Neural cell (in vitro differentiated cells): ENCODE results near the gene HYAL1. TPM values are rescaled to one million over a fixed set of nuclear protein-coding genes. Genes with fewer than 3 reads are reported as not detected.

ENCODE experiments used
- H2AFZ ChIP-seq: fragments of 200-600, 300-800 bp; sonication (generic), shearing (Covaris generic); 2 replicates; pipeline ENCODE4 v1.6.0; 2014; ENCODE audit warnings: low read depth, mild to moderate bottlenecking, antibody characterized with exemption, low read length, moderate library complexity
- H3F3A ChIP-seq: fragments of 200-600 bp; shearing (Covaris generic); 2 replicates; pipeline ENCODE4 v1.6.1; 2016; ENCODE audit warnings: mild to moderate bottlenecking, moderate library complexity, mixed read lengths, antibody characterized with exemption, low read length; ENCODE audit not compliant: insufficient read depth, poor library complexity, severe bottlenecking
- H3K27ac ChIP-seq: fragments of 200-600, 300-800 bp; sonication (generic), shearing (Covaris generic); 2 replicates; pipeline ENCODE4 v1.5.1; 2014; ENCODE audit warnings: mild to moderate bottlenecking, low read length, moderate library complexity
- H3K27me3 ChIP-seq: fragments of 300-800, 200-600 bp; sonication (generic), shearing (Covaris generic); 2 replicates; pipeline ENCODE4 v1.6.0; 2014; ENCODE audit warnings: mild to moderate bottlenecking, low read depth, low read length, moderate library complexity; ENCODE audit not compliant: insufficient read depth
- H3K36me3 ChIP-seq: fragments of 300-800, 200-600 bp; sonication (generic), shearing (Covaris generic); 2 replicates; pipeline ENCODE4 v1.5.1; 2014; ENCODE audit warnings: mild to moderate bottlenecking, antibody characterized with exemption, low read length, moderate library complexity; ENCODE audit not compliant: insufficient read depth
- H3K4me2 ChIP-seq: fragments of 300-800, 200-600 bp; sonication (generic), shearing (Covaris generic); 2 replicates; pipeline ENCODE4 v1.6.0; 2014; ENCODE audit warnings: mild to moderate bottlenecking, low read length
- H3K4me3 ChIP-seq: fragments of 300-800, 200-600 bp; sonication (generic), shearing (Covaris generic); 2 replicates; pipeline ENCODE4 v1.5.1; 2014; ENCODE audit warnings: mild to moderate bottlenecking, low read length, moderate library complexity
- H3K79me2 ChIP-seq: fragments of 200-600 bp; shearing (Covaris generic); replicated peaks from 2 replicates; pipeline ENCODE4 v1.6.0; 2014; ENCODE audit warnings: mild to moderate bottlenecking, low read length, moderate library complexity; ENCODE audit not compliant: insufficient read depth
- H3K9ac ChIP-seq: fragments of 300-800, 200-600 bp; sonication (generic), shearing (Covaris generic); 2 replicates; pipeline ENCODE4 v1.6.1; 2016; ENCODE audit warnings: mild to moderate bottlenecking, low read length, mixed read lengths
- H3K9me2 ChIP-seq: fragments of 200-600 bp; shearing (Covaris generic); 2 replicates; pipeline ENCODE4 v1.6.1; 2016; ENCODE audit warnings: mild to moderate bottlenecking, low read length, mixed read lengths; ENCODE audit not compliant: insufficient read depth
- H3K9me3 ChIP-seq: fragments of 200-600, 300-800 bp; sonication (generic), shearing (Covaris generic); 2 replicates; pipeline ENCODE4 v1.6.1; 2016; ENCODE audit warnings: mild to moderate bottlenecking, mixed run types, low read length, moderate library complexity, mixed read lengths
- H4K20me1 ChIP-seq: fragments of 200-600 bp; shearing (Covaris generic); 2 replicates; pipeline ENCODE4 v1.6.1; 2016; ENCODE audit warnings: mild to moderate bottlenecking, mixed run types; ENCODE audit not compliant: insufficient read depth
- EP300 ChIP-seq: fragments of 450-650 bp; conservative IDR thresholded peaks from 2 replicates; pipeline ENCODE4 v1.6.1; 2014; ENCODE audit warnings: antibody characterized with exemption, mild to moderate bottlenecking, moderate library complexity; ENCODE audit not compliant: poor library complexity, severe bottlenecking
- EZH2 ChIP-seq: fragments of 200-600, 300-800 bp; shearing (Covaris generic), sonication (generic); IDR thresholded peaks from 2 replicates; pipeline ENCODE4 v1.6.1; 2014; ENCODE audit warnings: antibody characterized with exemption, low read length, borderline replicate concordance, mild to moderate bottlenecking; ENCODE audit not compliant: insufficient read depth, poor library complexity, severe bottlenecking
- MXI1 ChIP-seq: fragments of 450-650 bp; conservative IDR thresholded peaks from 2 replicates; pipeline ENCODE4 v1.6.1; 2014; ENCODE audit warnings: antibody characterized with exemption, mild to moderate bottlenecking; ENCODE audit not compliant: poor library complexity, severe bottlenecking
- POLR2AphosphoS5 ChIP-seq: IDR thresholded peaks from 2 replicates; pipeline ENCODE4 v1.6.1; 2012
- RAD21 ChIP-seq: fragments of 450-650 bp; conservative IDR thresholded peaks from 2 replicates; pipeline ENCODE4 v1.6.1; 2014; ENCODE audit warnings: antibody characterized with exemption, mild to moderate bottlenecking, moderate library complexity
- SMC3 ChIP-seq: fragments of 450-650 bp; conservative IDR thresholded peaks from 2 replicates; pipeline ENCODE4 v1.6.1; 2014; ENCODE audit warnings: antibody characterized with exemption, mild to moderate bottlenecking, moderate library complexity; ENCODE audit not compliant: poor library complexity
- TAF1 ChIP-seq: IDR thresholded peaks from 2 replicates; pipeline ENCODE4 v1.6.1; 2012; ENCODE audit warnings: low read depth
- polyA plus RNA-seq: library from polyadenylated mRNA; depleted of rRNA; stranded (reverse); fragments of >200 nt; gene quantifications from 2 replicates; pipeline ENCODE4 v1.2.3, GENCODE V29; 2014
- TF ChIP-seq, protein P1 (sequence below): fragments of 450-650 bp; IDR thresholded peaks from 2 replicates; pipeline ENCODE4 v1.5.1; 2014; ENCODE audit warnings: antibody characterized with exemption, mild to moderate bottlenecking, moderate library complexity; ENCODE audit not compliant: poor library complexity, severe bottlenecking
- TF ChIP-seq, protein P2 (sequence below): IDR thresholded peaks from 2 replicates; pipeline ENCODE4 v1.6.1; 2012; ENCODE audit warnings: borderline replicate concordance

Gene HYAL1
- polyA plus RNA-seq, 1 donor from 2014 or later: 2.2 TPM

GRCh38 chr3:50330330-50330729, 27.0 kb upstream of the HYAL1 start:
- H3K9me2 ChIP-seq: no peaks in the 10 kb centered on the region
- H3F3A ChIP-seq: no peaks in the 10 kb centered on the region
- peaks cover 21% of the 10 kb centered on the region for H3K79me2 ChIP-seq
- H3K9ac ChIP-seq: no peak overlapping the region
- no peaks in the 10 kb centered on the region for H3K27me3 ChIP-seq
- H3K4me2 ChIP-seq: no peak overlapping the region
- no peak overlapping the region for H3K4me3 ChIP-seq
- TF ChIP-seq EP300 (no peak), MXI1 (no peak), RAD21 (no peak), SMC3 (no peak), EZH2 (no peak), POLR2AphosphoS5 (no peak), TAF1 (no peak)
- TF ChIP-seq, protein P1, sequence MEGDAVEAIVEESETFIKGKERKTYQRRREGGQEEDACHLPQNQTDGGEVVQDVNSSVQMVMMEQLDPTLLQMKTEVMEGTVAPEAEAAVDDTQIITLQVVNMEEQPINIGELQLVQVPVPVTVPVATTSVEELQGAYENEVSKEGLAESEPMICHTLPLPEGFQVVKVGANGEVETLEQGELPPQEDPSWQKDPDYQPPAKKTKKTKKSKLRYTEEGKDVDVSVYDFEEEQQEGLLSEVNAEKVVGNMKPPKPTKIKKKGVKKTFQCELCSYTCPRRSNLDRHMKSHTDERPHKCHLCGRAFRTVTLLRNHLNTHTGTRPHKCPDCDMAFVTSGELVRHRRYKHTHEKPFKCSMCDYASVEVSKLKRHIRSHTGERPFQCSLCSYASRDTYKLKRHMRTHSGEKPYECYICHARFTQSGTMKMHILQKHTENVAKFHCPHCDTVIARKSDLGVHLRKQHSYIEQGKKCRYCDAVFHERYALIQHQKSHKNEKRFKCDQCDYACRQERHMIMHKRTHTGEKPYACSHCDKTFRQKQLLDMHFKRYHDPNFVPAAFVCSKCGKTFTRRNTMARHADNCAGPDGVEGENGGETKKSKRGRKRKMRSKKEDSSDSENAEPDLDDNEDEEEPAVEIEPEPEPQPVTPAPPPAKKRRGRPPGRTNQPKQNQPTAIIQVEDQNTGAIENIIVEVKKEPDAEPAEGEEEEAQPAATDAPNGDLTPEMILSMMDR: no peak
- TF ChIP-seq, protein P2, sequence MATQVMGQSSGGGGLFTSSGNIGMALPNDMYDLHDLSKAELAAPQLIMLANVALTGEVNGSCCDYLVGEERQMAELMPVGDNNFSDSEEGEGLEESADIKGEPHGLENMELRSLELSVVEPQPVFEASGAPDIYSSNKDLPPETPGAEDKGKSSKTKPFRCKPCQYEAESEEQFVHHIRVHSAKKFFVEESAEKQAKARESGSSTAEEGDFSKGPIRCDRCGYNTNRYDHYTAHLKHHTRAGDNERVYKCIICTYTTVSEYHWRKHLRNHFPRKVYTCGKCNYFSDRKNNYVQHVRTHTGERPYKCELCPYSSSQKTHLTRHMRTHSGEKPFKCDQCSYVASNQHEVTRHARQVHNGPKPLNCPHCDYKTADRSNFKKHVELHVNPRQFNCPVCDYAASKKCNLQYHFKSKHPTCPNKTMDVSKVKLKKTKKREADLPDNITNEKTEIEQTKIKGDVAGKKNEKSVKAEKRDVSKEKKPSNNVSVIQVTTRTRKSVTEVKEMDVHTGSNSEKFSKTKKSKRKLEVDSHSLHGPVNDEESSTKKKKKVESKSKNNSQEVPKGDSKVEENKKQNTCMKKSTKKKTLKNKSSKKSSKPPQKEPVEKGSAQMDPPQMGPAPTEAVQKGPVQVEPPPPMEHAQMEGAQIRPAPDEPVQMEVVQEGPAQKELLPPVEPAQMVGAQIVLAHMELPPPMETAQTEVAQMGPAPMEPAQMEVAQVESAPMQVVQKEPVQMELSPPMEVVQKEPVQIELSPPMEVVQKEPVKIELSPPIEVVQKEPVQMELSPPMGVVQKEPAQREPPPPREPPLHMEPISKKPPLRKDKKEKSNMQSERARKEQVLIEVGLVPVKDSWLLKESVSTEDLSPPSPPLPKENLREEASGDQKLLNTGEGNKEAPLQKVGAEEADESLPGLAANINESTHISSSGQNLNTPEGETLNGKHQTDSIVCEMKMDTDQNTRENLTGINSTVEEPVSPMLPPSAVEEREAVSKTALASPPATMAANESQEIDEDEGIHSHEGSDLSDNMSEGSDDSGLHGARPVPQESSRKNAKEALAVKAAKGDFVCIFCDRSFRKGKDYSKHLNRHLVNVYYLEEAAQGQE: no peak
- no peaks in the 10 kb centered on the region for H3K36me3 ChIP-seq
- H2AFZ ChIP-seq: no peak overlapping the region
- no peaks in the 10 kb centered on the region for H4K20me1 ChIP-seq
- no peaks in the 10 kb centered on the region for H3K9me3 ChIP-seq
- H3K27ac ChIP-seq: no peak overlapping the region

GRCh38 chr3:50327943-50328691, 24.7 kb upstream of the HYAL1 start, which contains the start of gene TUSC2:
TUSC2 (minus strand) TSS chr3:50328223; CDS start chr3:50328099, 124 bp downstream.
- H3K27ac ChIP-seq: peak within 1 kb of the TSS; percentile 66
- peaks cover 12% of the 10 kb centered on the region for H3K79me2 ChIP-seq
- no peaks in the 10 kb centered on the region for H3K9me3 ChIP-seq
- peak within 1 kb of the TSS; percentile 56 for H2AFZ ChIP-seq
- H3F3A ChIP-seq: no peaks in the 10 kb centered on the region
- peak within 1 kb of the TSS; percentile 87 for H3K4me2 ChIP-seq
- H3K27me3 ChIP-seq: no peaks in the 10 kb centered on the region
- H3K9ac ChIP-seq: peak within 1 kb of the TSS; percentile 85
- no peaks in the 10 kb centered on the region for H4K20me1 ChIP-seq
- H3K36me3 ChIP-seq: no peaks in the 10 kb centered on the region
- no peaks in the 10 kb centered on the region for H3K9me2 ChIP-seq
- TF ChIP-seq TAF1 (no peak), EZH2 (no peak), SMC3 (no peak), POLR2AphosphoS5 (peak; percentile 96), MXI1 (peak; percentile 92)
- TF ChIP-seq, protein P2: peak; percentile 66
- H3K4me3 ChIP-seq: peak within 1 kb of the TSS; percentile 100
